GM23338 (cell line): ENCODE results near the gene ZNF236. TPM values are rescaled to one million over a fixed set of nuclear protein-coding genes. Genes with fewer than 3 reads are reported as not detected.

Source experiments
- ATAC-seq: fragments of 200-7000 bp; cut with Tn5 transposase; 3 replicates; pipeline ENCODE4 v1.9.1; 2020
- DNase-seq: peaks from one replicate; pipeline ENCODE4 v3.0.0-alpha.2; 2015; ENCODE audit warnings: low spot score
- H2AFZ ChIP-seq: fragments of 200-600 bp; sonication (generic); 2 replicates; pipeline ENCODE4 v1.8.0; 2016; ENCODE audit warnings: antibody characterized with exemption, mild to moderate bottlenecking, moderate library complexity
- H3F3A ChIP-seq: fragments of 200-600 bp; sonication (generic); replicated peaks from 2 replicates; pipeline ENCODE4 v1.8.0; 2017; ENCODE audit warnings: antibody characterized with exemption, mixed run types, low read depth
- H3K27ac ChIP-seq: fragments of 200-600 bp; sonication (generic); 2 replicates; pipeline ENCODE4 v1.6.1; 2016; ENCODE audit warnings: low read depth
- H3K27me3 ChIP-seq: fragments of 200-600 bp; sonication (generic); 2 replicates; pipeline ENCODE4 v1.8.0; 2016; ENCODE audit warnings: mild to moderate bottlenecking, mixed run types, moderate library complexity; ENCODE audit not compliant: insufficient read depth
- H3K36me3 ChIP-seq: fragments of 200-600 bp; sonication (generic); 2 replicates; pipeline ENCODE4 v1.8.0; 2016; ENCODE audit warnings: mild to moderate bottlenecking; ENCODE audit not compliant: insufficient read depth
- H3K4me1 ChIP-seq: fragments of 200-600 bp; sonication (generic); 2 replicates; pipeline ENCODE4 v1.8.0; 2016; ENCODE audit warnings: mild to moderate bottlenecking, moderate library complexity; ENCODE audit not compliant: insufficient read depth
- H3K4me2 ChIP-seq: fragments of 200-600 bp; sonication (generic); 2 replicates; pipeline ENCODE4 v1.7.1; 2017; ENCODE audit warnings: mixed run types
- H3K4me3 ChIP-seq: fragments of 200-600 bp; sonication (generic); 2 replicates; pipeline ENCODE4 v1.6.1; 2016; ENCODE audit warnings: mixed run types
- H3K79me2 ChIP-seq: fragments of 200-600 bp; sonication (generic); replicated peaks from 2 replicates; pipeline ENCODE4 v1.8.0; 2017; ENCODE audit warnings: mild to moderate bottlenecking; ENCODE audit not compliant: insufficient read depth
- H3K9me2 ChIP-seq: fragments of 200-600 bp; sonication (generic); 2 replicates; pipeline ENCODE4 v1.8.0; 2017; ENCODE audit not compliant: insufficient read depth
- H4K20me1 ChIP-seq: fragments of 200-600 bp; sonication (generic); replicated peaks from 2 replicates; pipeline ENCODE4 v1.8.0; 2017; ENCODE audit warnings: mild to moderate bottlenecking; ENCODE audit not compliant: insufficient read depth
- H3K27ac Mint-ChIP-seq: 2 replicates; pipeline ENCODE4 v1.8.0; 2020; ENCODE audit warnings: inconsistent platforms, mild to moderate bottlenecking, moderate library complexity, mixed read lengths
- H3K27me3 Mint-ChIP-seq: 3 replicates; pipeline ENCODE4 v1.8.0; 2022; ENCODE audit warnings: low read depth, mild to moderate bottlenecking, moderate library complexity, mixed read lengths, inconsistent platforms; ENCODE audit not compliant: insufficient read depth, poor library complexity
- H3K36me3 Mint-ChIP-seq: 3 replicates; pipeline ENCODE4 v1.8.0; 2021; ENCODE audit warnings: low read depth, mild to moderate bottlenecking, inconsistent platforms, moderate library complexity, mixed read lengths
- H3K4me1 Mint-ChIP-seq: 3 replicates; pipeline ENCODE4 v1.8.0; 2020; ENCODE audit warnings: mild to moderate bottlenecking, inconsistent platforms, mixed read lengths
- H3K4me3 Mint-ChIP-seq: 3 replicates; pipeline ENCODE4 v1.8.0; 2021; ENCODE audit warnings: moderate library complexity, mild to moderate bottlenecking, inconsistent platforms, mixed read lengths
- H3K9me3 Mint-ChIP-seq: 3 replicates; pipeline ENCODE4 v1.8.0; 2020; ENCODE audit warnings: moderate library complexity, mild to moderate bottlenecking, inconsistent platforms, mixed read lengths
- CREB1 ChIP-seq: fragments of 250-450 bp; sonication (Bioruptor Pico); IDR thresholded peaks from 2 replicates; pipeline ENCODE4 v1.5.0; 2020; ENCODE audit warnings: low read depth, mild to moderate bottlenecking, moderate library complexity
- EZH2 ChIP-seq: fragments of 200-600 bp; sonication (generic); IDR thresholded peaks from one replicate; pipeline ENCODE4 v1.8.0; 2017; ENCODE audit warnings: antibody characterized with exemption, mild to moderate bottlenecking, low read depth; ENCODE audit not compliant: unreplicated experiment
- EZH2phosphoT487 ChIP-seq: fragments of 200-600 bp; sonication (generic); IDR thresholded peaks from one replicate; pipeline ENCODE4 v1.8.1; 2018; ENCODE audit warnings: antibody characterized with exemption; ENCODE audit not compliant: unreplicated experiment
- JUNB ChIP-seq: IDR thresholded peaks from one replicate; pipeline ENCODE4 v1.6.1; 2016; ENCODE audit warnings: antibody characterized with exemption; ENCODE audit not compliant: unreplicated experiment
- NANOG ChIP-seq: IDR thresholded peaks from 2 replicates; pipeline ENCODE4 v1.6.1; 2016; ENCODE audit warnings: antibody characterized with exemption, borderline replicate concordance
- POLR2AphosphoS5 ChIP-seq: IDR thresholded peaks from 2 replicates; pipeline ENCODE4 v1.6.1; 2016; ENCODE audit warnings: antibody characterized with exemption, low read depth
- STAT1 ChIP-seq: IDR thresholded peaks from one replicate; pipeline ENCODE4 v1.6.1; 2016; ENCODE audit warnings: antibody characterized with exemption; ENCODE audit not compliant: unreplicated experiment
- ZNF331 ChIP-seq: fragments of 250-450 bp; sonication (Bioruptor Pico); IDR thresholded peaks from 2 replicates; pipeline ENCODE4 v1.5.0; 2020; ENCODE audit warnings: low read depth, mild to moderate bottlenecking, moderate library complexity
- polyA plus RNA-seq: library from polyadenylated mRNA; unstranded; fragments of >200 nt; fragmentation: Nextera tagmentation; extraction: Ambion mirVana; gene quantifications from 2 replicates; pipeline ENCODE4 v1.2.1, GENCODE V29; 2016
- total RNA-seq: library from RNA; depleted of rRNA; stranded (reverse); fragments of >200 nt; shearing (Covaris generic); gene quantifications from 2 replicates; pipeline ENCODE4 v1.2.3, GENCODE V29; 2014
- TF ChIP-seq, protein P1 (sequence below): fragments of 250-450 bp; sonication (Bioruptor Pico); IDR thresholded peaks from 2 replicates; pipeline ENCODE4 v1.5.0; 2020; ENCODE audit warnings: mild to moderate bottlenecking, moderate library complexity
- TF ChIP-seq, protein P2 (sequence below): IDR thresholded peaks from 2 replicates; pipeline ENCODE4 v1.6.1; 2016; ENCODE audit warnings: antibody characterized with exemption
- TF ChIP-seq, protein P3 (sequence below): IDR thresholded peaks from one replicate; pipeline ENCODE4 v1.6.1; 2018; ENCODE audit warnings: antibody characterized with exemption; ENCODE audit not compliant: unreplicated experiment

ZNF236 gene
- total and polyA plus RNA-seq, 2 experiments from 2014 or later: 8.9 to 16.3 TPM

DNA sequence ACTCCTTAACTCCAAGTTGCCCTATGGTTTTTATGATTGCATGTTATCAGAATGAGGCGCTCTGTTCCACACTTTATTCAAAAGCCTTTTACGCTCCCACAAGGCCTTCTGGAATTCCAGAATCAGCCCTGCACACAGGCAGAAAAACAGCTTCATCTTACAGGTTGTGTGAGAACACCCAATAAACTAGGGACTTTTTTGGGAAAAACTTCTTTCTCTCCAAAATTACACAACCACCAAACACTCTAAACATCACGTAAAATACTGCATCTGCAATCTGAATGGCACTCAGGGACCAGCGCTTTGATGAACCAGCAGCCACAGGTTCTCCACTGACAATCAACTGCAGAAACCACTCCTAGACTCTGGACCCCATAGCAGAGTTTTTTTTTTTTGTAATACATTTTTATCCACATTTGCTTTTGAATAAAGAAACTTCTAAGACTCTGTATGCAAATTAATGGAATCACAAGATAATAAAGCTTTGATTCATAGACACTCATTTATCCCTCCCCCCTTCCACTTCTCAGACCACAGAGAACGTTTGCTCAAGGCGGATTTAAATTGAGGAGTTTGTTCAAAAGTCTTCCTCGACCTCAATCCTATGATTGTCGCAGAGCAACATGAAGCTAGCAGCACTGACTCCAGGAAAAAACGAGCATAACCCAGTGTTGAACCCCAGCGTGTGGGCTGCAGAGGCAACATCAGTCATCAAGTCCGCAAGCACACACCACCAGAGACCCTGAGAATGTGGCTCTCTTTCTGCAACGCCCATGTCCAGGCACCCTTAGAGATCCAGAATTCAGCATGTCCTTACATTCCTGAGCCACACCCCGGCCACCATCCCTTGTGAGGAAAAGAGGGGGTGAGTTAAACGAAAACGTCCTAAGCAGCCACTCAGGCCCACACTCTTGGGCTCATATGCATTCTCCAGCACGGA, 193.7 kb downstream of the ZNF236 start (continued):
- TF ChIP-seq, protein P1, sequence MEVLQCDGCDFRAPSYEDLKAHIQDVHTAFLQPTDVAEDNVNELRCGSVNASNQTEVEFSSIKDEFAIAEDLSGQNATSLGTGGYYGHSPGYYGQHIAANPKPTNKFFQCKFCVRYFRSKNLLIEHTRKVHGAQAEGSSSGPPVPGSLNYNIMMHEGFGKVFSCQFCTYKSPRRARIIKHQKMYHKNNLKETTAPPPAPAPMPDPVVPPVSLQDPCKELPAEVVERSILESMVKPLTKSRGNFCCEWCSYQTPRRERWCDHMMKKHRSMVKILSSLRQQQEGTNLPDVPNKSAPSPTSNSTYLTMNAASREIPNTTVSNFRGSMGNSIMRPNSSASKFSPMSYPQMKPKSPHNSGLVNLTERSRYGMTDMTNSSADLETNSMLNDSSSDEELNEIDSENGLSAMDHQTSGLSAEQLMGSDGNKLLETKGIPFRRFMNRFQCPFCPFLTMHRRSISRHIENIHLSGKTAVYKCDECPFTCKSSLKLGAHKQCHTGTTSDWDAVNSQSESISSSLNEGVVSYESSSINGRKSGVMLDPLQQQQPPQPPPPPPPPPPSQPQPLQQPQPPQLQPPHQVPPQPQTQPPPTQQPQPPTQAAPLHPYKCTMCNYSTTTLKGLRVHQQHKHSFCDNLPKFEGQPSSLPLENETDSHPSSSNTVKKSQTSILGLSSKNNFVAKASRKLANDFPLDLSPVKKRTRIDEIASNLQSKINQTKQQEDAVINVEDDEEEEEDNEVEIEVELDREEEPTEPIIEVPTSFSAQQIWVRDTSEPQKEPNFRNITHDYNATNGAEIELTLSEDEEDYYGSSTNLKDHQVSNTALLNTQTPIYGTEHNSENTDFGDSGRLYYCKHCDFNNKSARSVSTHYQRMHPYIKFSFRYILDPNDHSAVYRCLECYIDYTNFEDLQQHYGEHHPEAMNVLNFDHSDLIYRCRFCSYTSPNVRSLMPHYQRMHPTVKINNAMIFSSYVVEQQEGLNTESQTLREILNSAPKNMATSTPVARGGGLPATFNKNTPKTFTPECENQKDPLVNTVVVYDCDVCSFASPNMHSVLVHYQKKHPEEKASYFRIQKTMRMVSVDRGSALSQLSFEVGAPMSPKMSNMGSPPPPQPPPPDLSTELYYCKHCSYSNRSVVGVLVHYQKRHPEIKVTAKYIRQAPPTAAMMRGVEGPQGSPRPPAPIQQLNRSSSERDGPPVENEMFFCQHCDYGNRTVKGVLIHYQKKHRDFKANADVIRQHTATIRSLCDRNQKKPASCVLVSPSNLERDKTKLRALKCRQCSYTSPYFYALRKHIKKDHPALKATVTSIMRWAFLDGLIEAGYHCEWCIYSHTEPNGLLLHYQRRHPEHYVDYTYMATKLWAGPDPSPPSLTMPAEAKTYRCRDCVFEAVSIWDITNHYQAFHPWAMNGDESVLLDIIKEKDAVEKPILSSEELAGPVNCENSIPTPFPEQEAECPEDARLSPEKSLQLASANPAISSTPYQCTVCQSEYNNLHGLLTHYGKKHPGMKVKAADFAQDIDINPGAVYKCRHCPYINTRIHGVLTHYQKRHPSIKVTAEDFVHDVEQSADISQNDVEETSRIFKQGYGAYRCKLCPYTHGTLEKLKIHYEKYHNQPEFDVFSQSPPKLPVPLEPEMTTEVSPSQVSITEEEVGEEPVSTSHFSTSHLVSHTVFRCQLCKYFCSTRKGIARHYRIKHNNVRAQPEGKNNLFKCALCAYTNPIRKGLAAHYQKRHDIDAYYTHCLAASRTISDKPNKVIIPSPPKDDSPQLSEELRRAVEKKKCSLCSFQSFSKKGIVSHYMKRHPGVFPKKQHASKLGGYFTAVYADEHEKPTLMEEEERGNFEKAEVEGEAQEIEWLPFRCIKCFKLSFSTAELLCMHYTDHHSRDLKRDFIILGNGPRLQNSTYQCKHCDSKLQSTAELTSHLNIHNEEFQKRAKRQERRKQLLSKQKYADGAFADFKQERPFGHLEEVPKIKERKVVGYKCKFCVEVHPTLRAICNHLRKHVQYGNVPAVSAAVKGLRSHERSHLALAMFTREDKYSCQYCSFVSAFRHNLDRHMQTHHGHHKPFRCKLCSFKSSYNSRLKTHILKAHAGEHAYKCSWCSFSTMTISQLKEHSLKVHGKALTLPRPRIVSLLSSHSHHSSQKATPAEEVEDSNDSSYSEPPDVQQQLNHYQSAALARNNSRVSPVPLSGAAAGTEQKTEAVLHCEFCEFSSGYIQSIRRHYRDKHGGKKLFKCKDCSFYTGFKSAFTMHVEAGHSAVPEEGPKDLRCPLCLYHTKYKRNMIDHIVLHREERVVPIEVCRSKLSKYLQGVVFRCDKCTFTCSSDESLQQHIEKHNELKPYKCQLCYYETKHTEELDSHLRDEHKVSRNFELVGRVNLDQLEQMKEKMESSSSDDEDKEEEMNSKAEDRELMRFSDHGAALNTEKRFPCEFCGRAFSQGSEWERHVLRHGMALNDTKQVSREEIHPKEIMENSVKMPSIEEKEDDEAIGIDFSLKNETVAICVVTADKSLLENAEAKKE (CRISPR knock-in tag): no peak
- TF ChIP-seq EZH2phosphoT487 (no peak), JUNB (no peak)
- TF ChIP-seq, protein P2, sequence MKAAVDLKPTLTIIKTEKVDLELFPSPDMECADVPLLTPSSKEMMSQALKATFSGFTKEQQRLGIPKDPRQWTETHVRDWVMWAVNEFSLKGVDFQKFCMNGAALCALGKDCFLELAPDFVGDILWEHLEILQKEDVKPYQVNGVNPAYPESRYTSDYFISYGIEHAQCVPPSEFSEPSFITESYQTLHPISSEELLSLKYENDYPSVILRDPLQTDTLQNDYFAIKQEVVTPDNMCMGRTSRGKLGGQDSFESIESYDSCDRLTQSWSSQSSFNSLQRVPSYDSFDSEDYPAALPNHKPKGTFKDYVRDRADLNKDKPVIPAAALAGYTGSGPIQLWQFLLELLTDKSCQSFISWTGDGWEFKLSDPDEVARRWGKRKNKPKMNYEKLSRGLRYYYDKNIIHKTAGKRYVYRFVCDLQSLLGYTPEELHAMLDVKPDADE: no peak

DNA sequence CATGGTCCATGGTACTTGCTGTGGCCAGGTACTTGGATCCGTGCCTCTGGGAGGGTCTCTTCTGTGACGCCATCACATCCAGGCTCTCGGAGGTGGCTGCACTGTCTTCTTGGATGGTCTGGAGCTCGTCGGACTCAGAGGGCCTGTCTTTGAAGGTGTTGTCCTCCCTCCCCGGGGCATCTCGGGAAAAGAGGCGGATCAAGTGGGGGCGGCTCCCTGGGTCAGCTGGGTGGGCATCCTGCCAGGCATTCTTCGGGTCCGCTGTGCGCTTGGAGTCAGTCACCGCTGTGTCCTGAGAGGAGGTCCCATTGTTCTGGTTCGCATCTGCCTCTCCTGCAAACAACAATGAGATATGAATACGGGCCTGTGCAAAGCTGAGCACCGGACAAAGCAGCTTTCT, 194.6 kb downstream of the ZNF236 start:
- no peaks in the 10 kb centered on the region for H4K20me1 ChIP-seq
- no peaks in the 10 kb centered on the region for H3K4me1 ChIP-seq
- H3K4me2 ChIP-seq: no peak overlapping the region
- H2AFZ ChIP-seq: no peak overlapping the region
- no peaks in the 10 kb centered on the region for H3K79me2 ChIP-seq
- H3K4me1 Mint-ChIP-seq: peaks cover 3% of the 10 kb centered on the region; the same call in 2 of the 3 replicates
- H3K27me3 Mint-ChIP-seq: peaks cover 12% of the 10 kb centered on the region
- H3K27ac ChIP-seq: no peak overlapping the region
- H3K9me2 ChIP-seq: peaks cover 10% of the 10 kb centered on the region; the same call in 1 of the 2 replicates
- H3K27me3 ChIP-seq: no peaks in the 10 kb centered on the region
- H3K36me3 Mint-ChIP-seq: peaks cover 11% of the 10 kb centered on the region; the same call in 2 of the 3 replicates
- H3K9me3 Mint-ChIP-seq: peaks cover 5% of the 10 kb centered on the region; the same call in 2 of the 3 replicates
- no peaks in the 10 kb centered on the region for H3K36me3 ChIP-seq
- no peaks in the 10 kb centered on the region for H3F3A ChIP-seq
- no peak overlapping the region for H3K4me3 Mint-ChIP-seq
- no peak overlapping the region for H3K4me3 ChIP-seq
- H3K27ac Mint-ChIP-seq: no peak overlapping the region
- DNase-seq (no peak), ATAC-seq (no peak)
- TF ChIP-seq STAT1 (no peak), CREB1 (CRISPR knock-in tag) (no peak), ZNF331 (CRISPR knock-in tag) (no peak), NANOG (no peak), POLR2AphosphoS5 (no peak), EZH2 (no peak)
- TF ChIP-seq, protein P2: no peak
- TF ChIP-seq, protein P3, sequence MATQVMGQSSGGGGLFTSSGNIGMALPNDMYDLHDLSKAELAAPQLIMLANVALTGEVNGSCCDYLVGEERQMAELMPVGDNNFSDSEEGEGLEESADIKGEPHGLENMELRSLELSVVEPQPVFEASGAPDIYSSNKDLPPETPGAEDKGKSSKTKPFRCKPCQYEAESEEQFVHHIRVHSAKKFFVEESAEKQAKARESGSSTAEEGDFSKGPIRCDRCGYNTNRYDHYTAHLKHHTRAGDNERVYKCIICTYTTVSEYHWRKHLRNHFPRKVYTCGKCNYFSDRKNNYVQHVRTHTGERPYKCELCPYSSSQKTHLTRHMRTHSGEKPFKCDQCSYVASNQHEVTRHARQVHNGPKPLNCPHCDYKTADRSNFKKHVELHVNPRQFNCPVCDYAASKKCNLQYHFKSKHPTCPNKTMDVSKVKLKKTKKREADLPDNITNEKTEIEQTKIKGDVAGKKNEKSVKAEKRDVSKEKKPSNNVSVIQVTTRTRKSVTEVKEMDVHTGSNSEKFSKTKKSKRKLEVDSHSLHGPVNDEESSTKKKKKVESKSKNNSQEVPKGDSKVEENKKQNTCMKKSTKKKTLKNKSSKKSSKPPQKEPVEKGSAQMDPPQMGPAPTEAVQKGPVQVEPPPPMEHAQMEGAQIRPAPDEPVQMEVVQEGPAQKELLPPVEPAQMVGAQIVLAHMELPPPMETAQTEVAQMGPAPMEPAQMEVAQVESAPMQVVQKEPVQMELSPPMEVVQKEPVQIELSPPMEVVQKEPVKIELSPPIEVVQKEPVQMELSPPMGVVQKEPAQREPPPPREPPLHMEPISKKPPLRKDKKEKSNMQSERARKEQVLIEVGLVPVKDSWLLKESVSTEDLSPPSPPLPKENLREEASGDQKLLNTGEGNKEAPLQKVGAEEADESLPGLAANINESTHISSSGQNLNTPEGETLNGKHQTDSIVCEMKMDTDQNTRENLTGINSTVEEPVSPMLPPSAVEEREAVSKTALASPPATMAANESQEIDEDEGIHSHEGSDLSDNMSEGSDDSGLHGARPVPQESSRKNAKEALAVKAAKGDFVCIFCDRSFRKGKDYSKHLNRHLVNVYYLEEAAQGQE: no peak
